T-helper 2 cell treated with Interferon-gamma antibody and Interleukin-4, amounts not matched to agents 5 μg/mL and 100 μg/mL, for 36 hours (primary cell): ENCODE results near the gene CALHM6.

Source experiments
- DNase-seq: peaks from one replicate; pipeline ENCODE4 v3.0.0; 2021; ENCODE audit warnings: low spot score
- H3K27ac Mint-ChIP-seq: one replicate; pipeline ENCODE4 v1.8.0; 2021; ENCODE audit warnings: mild to moderate bottlenecking, mixed read lengths
- H3K27me3 Mint-ChIP-seq: one replicate; pipeline ENCODE4 v1.8.0; 2021; ENCODE audit warnings: low read depth, mixed read lengths
- H3K36me3 Mint-ChIP-seq: one replicate; pipeline ENCODE4 v1.8.0; 2021; ENCODE audit warnings: low read depth, mixed read lengths
- H3K4me1 Mint-ChIP-seq: one replicate; pipeline ENCODE4 v1.8.0; 2021; ENCODE audit warnings: low read depth, mixed read lengths
- H3K4me3 Mint-ChIP-seq: one replicate; pipeline ENCODE4 v1.8.0; 2022; ENCODE audit warnings: mild to moderate bottlenecking, moderate library complexity, mixed read lengths
- H3K9me3 Mint-ChIP-seq: one replicate; pipeline ENCODE4 v1.8.0; 2021; ENCODE audit warnings: mixed read lengths

The CALHM6 gene

GRCh38 chr6:116436586-116436985 lies 24.6 kb upstream of the CALHM6 start:
- peaks cover 32% of the 10 kb centered on the region for H3K27me3 Mint-ChIP-seq
- H3K27ac Mint-ChIP-seq = no peak overlapping the region
- no peak overlapping the region for H3K4me3 Mint-ChIP-seq
- no peaks in the 10 kb centered on the region for H3K36me3 Mint-ChIP-seq
- no peaks in the 10 kb centered on the region for H3K9me3 Mint-ChIP-seq
- no peak for DNase-seq
- H3K4me1 Mint-ChIP-seq = peaks cover 1% of the 10 kb centered on the region

DNA sequence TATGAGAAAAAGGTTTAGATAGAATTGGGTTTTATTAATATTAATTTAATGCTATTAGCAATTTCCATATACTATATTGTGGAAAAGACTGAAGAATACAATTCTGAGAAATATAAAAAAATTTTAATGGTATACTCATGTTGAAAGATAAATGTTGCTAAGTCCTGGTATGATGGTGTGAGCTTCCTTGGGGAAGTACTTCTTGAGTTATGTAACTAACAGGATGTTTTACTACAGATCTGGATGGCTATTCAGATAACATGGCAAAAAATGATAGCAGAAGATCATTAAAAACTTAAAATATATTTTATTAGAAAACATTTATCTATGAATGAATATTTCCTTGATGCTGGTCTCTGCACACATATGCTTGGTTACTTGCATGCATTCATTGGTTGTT lies 23.5 kb upstream of the CALHM6 start:
- Mint-ChIP-seq H3K27me3 (peaks cover 42% of the 10 kb centered on the region), H3K27ac (no peak overlapping the region), H3K36me3 (no peaks in the 10 kb centered on the region), H3K4me1 (peaks cover 1% of the 10 kb centered on the region), H3K9me3 (no peaks in the 10 kb centered on the region), H3K4me3 (no peak overlapping the region)
- no peak for DNase-seq

DNA sequence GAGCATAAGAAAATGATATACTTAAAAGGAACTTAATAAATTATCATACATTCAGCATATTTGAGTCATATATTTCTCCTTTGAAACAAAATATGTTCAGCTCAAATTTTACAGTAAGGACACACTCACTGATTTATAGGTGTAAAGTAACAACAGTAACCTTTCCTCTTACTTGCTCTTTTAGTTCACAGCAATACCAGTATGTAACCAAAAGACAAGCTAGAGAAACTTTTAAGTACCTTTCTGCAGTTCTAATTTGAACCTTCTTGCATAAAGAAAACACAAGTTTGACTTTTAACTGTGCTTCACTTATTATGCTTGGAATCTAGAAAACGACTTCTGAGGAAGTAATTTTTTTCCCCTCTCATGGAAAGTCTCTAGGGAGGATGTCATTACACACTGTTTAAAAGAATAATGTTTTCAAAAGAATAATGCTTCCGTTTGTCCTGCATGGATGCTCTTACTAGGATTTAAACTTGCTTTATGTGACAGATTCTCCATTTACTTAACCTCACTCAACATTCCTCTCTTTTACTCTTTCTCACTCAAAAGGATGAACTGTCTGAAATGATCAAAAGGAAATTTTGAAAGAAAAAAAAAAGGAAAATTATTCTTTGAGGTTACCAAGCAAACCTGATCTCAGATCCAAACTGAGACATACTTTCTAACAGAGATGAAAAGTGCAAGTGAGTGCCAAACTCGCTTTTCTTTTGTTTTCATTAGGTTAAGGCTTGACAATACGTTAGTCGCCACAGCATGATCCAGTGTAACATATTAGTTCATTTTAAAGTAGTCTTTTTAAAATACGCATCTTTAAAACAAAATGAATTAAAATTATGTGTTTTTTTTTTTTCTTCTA lies 22.4 kb upstream of the CALHM6 start:
- Mint-ChIP-seq H3K36me3 (no peaks in the 10 kb centered on the region), H3K4me1 (peaks cover 1% of the 10 kb centered on the region), H3K4me3 (no peak overlapping the region), H3K27me3 (peaks cover 43% of the 10 kb centered on the region), H3K27ac (no peak overlapping the region), H3K9me3 (no peaks in the 10 kb centered on the region)
- no peak for DNase-seq

- H3K27me3 Mint-ChIP-seq = peaks cover 45% of the 10 kb centered on the region
- no peak overlapping the region for H3K27ac Mint-ChIP-seq
- no peak for DNase-seq
- H3K36me3 Mint-ChIP-seq = no peaks in the 10 kb centered on the region
- peaks cover 6% of the 10 kb centered on the region for H3K4me1 Mint-ChIP-seq
- H3K9me3 Mint-ChIP-seq = no peaks in the 10 kb centered on the region
- H3K4me3 Mint-ChIP-seq = no peak overlapping the region
Observed at GRCh38 chr6:116439522-116440051, 21.6 kb upstream of the CALHM6 start.

DNA sequence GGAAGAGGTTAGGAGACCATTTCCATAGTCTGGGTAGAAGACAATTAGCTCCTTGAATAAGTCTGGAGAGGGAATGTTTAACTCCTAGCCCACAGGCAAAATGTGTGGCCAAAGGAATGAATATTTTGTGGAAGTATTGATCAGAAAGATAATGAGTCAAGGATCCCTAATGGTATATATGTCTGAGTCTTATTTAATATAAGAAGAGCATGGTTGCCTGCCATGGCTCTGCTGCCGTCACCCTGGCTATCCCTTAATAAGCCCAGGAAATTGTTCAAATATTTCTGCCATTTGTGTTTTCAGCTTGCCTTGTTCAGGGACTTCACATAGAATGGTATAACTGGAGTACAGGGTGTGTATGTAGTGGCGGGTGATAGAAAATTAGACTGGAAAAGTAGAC lies 18.1 kb upstream of the CALHM6 start:
- H3K27ac Mint-ChIP-seq = no peak overlapping the region
- H3K36me3 Mint-ChIP-seq = no peaks in the 10 kb centered on the region
- H3K27me3 Mint-ChIP-seq = peaks cover 38% of the 10 kb centered on the region
- no peaks in the 10 kb centered on the region for H3K9me3 Mint-ChIP-seq
- H3K4me3 Mint-ChIP-seq = no peak overlapping the region
- DNase-seq = no peak
- peaks cover 24% of the 10 kb centered on the region for H3K4me1 Mint-ChIP-seq

- no peak overlapping the region for H3K4me3 Mint-ChIP-seq
- DNase-seq = no peak
- peaks cover 24% of the 10 kb centered on the region for H3K4me1 Mint-ChIP-seq
- no peaks in the 10 kb centered on the region for H3K9me3 Mint-ChIP-seq
- no peak overlapping the region for H3K27ac Mint-ChIP-seq
- peaks cover 38% of the 10 kb centered on the region for H3K27me3 Mint-ChIP-seq
- H3K36me3 Mint-ChIP-seq = no peaks in the 10 kb centered on the region
Observed at GRCh38 chr6:116444092-116444491, 17.1 kb upstream of the CALHM6 start.

DNA sequence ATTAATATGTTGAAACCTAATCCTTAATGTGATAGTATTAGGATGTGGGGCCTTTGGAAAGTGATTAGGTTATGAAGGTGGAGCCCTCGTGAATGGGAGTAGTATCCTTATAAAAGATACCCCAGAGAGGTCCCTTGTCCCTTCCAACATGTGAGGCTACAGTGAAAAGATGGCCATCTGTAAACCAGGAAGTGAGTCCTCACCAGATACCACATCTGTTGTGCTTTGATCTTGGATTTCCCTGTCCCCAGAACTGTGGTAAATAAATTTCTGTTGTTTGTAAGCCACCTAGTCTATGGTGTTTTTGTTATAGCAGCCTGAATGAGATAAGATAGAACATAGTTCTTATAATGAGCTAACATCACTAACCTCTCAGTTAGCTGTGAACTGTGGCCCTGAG lies 16.6 kb upstream of the CALHM6 start:
- H3K27me3 Mint-ChIP-seq = peaks cover 39% of the 10 kb centered on the region
- no peak overlapping the region for H3K27ac Mint-ChIP-seq
- no peaks in the 10 kb centered on the region for H3K36me3 Mint-ChIP-seq
- no peak for DNase-seq
- H3K4me1 Mint-ChIP-seq = peaks cover 24% of the 10 kb centered on the region
- H3K4me3 Mint-ChIP-seq = no peak overlapping the region
- H3K9me3 Mint-ChIP-seq = no peaks in the 10 kb centered on the region

- DNase-seq = no peak
- Mint-ChIP-seq H3K36me3 (no peaks in the 10 kb centered on the region), H3K9me3 (no peaks in the 10 kb centered on the region), H3K27me3 (peaks cover 35% of the 10 kb centered on the region), H3K4me3 (no peak overlapping the region), H3K27ac (no peak overlapping the region), H3K4me1 (peaks cover 24% of the 10 kb centered on the region)
Observed at GRCh38 chr6:116445102-116445501, 16.1 kb upstream of the CALHM6 start.

DNA sequence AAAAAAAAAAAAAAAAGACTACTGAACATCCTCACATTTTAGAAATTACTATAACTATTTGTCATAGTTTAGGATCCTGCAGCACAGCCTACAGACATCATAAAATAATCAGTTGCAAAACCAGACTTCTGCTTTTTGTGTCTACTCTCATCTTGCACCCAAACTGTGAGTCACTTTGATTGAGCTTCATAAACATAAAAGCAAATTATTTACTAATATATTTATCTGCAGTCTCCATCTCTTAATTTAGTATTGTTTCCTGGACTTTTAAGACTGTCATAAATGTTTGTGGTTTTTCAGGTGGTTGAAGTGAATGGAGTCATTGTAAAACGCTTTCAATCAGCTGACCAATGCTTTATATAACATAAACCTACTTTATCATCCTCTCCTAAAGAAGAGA lies 14.8 kb upstream of the CALHM6 start:
- Mint-ChIP-seq H3K27me3 (peaks cover 26% of the 10 kb centered on the region), H3K4me1 (peaks cover 31% of the 10 kb centered on the region), H3K27ac (no peak overlapping the region), H3K4me3 (no peak overlapping the region), H3K9me3 (no peaks in the 10 kb centered on the region), H3K36me3 (no peaks in the 10 kb centered on the region)
- DNase-seq = no peak

GRCh38 chr6:116447052-116447451 lies 14.1 kb upstream of the CALHM6 start:
- peaks cover 33% of the 10 kb centered on the region for H3K4me1 Mint-ChIP-seq
- H3K27ac Mint-ChIP-seq = no peak overlapping the region
- H3K4me3 Mint-ChIP-seq = no peak overlapping the region
- H3K36me3 Mint-ChIP-seq = no peaks in the 10 kb centered on the region
- peaks cover 22% of the 10 kb centered on the region for H3K27me3 Mint-ChIP-seq
- no peaks in the 10 kb centered on the region for H3K9me3 Mint-ChIP-seq
- DNase-seq = no peak

- H3K27me3 Mint-ChIP-seq = peaks cover 17% of the 10 kb centered on the region
- no peaks in the 10 kb centered on the region for H3K9me3 Mint-ChIP-seq
- DNase-seq = no peak
- no peak overlapping the region for H3K4me3 Mint-ChIP-seq
- H3K27ac Mint-ChIP-seq = no peak overlapping the region
- H3K36me3 Mint-ChIP-seq = no peaks in the 10 kb centered on the region
- peaks cover 33% of the 10 kb centered on the region for H3K4me1 Mint-ChIP-seq
Observed at GRCh38 chr6:116447496-116448011, 13.6 kb upstream of the CALHM6 start.

GRCh38 chr6:116449565-116449964 lies 11.6 kb upstream of the CALHM6 start:
- no peak for DNase-seq
- Mint-ChIP-seq H3K4me1 (peaks cover 30% of the 10 kb centered on the region), H3K27me3 (peaks cover 27% of the 10 kb centered on the region), H3K4me3 (no peak overlapping the region), H3K36me3 (no peaks in the 10 kb centered on the region), H3K27ac (no peak overlapping the region), H3K9me3 (no peaks in the 10 kb centered on the region)

GRCh38 chr6:116450185-116450710 lies 10.9 kb upstream of the CALHM6 start:
- Mint-ChIP-seq H3K27me3 (peaks cover 29% of the 10 kb centered on the region), H3K9me3 (no peaks in the 10 kb centered on the region), H3K4me1 (peaks cover 25% of the 10 kb centered on the region), H3K27ac (no peak overlapping the region), H3K36me3 (no peaks in the 10 kb centered on the region), H3K4me3 (no peak overlapping the region)
- no peak for DNase-seq
